OCI-LY1 (cell line): Measurements from ENCODE around the gene UNC93B1.

Experiments
- CTCF ChIP-seq: fragments of 200-600 bp; sonication (generic), shearing (Covaris generic); IDR thresholded peaks from 2 replicates; pipeline ENCODE4 v1.5.1; 2017; ENCODE audit warnings: mild to moderate bottlenecking, antibody characterized with exemption, low read length, moderate library complexity, mixed read lengths
- EZH2 ChIP-seq: fragments of 200-600 bp; sonication (generic), shearing (Covaris generic); IDR thresholded peaks from 2 replicates; pipeline ENCODE4 v1.8.0; 2017; ENCODE audit warnings: borderline replicate concordance, mixed run types, mild to moderate bottlenecking, antibody characterized with exemption, low read length, moderate library complexity, mixed read lengths

GRCh38 chr11:67999201-67999629, 4.7 kb downstream of the UNC93B1 start:
- no peak for TF ChIP-seq CTCF
- TF ChIP-seq EZH2, result no peak
